ENCODE data around the gene NTSR1. TPM values are rescaled to one million over a fixed set of nuclear protein-coding genes. Genes with fewer than 3 reads are reported as not detected.

NTSR1 gene
- polyA plus RNA-seq, 3 donors = 0.35 to 2.5 (median 0.40) TPM

DNA sequence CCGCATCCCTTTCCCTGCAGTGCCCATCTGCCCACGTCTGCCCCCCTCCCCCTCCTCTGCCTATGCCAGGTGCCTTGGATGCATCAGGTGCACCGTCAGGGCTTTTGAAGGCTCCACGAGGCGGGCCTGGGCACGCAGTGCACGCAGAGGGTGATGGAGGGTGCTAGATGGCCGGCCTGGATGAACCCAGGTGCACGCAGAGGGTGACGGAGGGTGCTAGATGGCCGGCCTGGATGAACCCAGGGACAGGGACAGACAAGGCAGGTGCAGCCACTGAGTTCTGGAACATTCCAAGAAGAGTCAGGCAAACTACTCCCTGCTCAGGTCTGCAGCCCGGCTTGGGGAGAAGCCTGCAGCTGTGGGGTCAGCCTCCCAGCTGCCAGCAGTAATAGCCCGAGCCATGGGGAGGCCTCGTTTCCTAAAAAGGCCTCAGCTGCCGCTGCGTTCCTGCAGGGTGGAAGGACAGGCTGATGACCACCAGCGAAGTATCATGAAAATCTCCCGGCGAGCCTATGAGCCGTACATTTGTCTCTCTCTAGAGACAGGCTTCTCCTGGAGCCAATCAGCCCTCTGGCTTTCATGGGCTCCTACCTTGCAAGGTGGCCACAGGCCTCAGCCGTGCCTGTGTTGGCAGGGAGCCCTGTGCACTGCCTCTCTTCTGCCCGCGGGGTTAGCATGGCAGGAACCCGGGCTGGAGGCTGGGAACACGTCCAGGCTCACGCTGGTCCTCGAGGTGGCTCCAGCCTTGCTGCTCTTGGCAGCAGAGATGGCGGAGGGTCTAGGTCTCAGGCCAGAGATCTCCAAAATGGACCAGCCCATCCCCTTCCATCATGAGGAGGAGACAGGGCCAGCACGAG is 29.6 kb downstream of the NTSR1 start:
- Histone ChIP-seq H3K27me3 (ENCODE audit: control insufficient read depth in 2 of 2, insufficient read depth in 2 of 2, low read length in 2 of 2) (no peaks in the 10 kb centered on the region), H4K20me1 (ENCODE audit: insufficient read depth, low read length) (no peaks in the 10 kb centered on the region), H3K9ac (ENCODE audit: insufficient read depth, low read length, poor library complexity, severe bottlenecking) (no peak overlapping the region), H3K4me1 (ENCODE audit: control insufficient read depth in 1 of 2, insufficient read depth in 2 of 2, low read length in 2 of 2) (peaks cover 64 to 88% of the 10 kb centered on the region in 2 donors), H3K4me3 (replicated peaks in 1 of 3; ENCODE audit: low read depth in 2 of 3, low read length in 3 of 3) (no peak overlapping the region), H3K27ac (ENCODE audit: low read depth in 1 of 2, low read length in 2 of 2) (peak overlapping the region in 1 of 2 donors; percentile 99), H3K4me2 (replicated peaks; ENCODE audit: extremely low read depth, low read length, poor library complexity, severe bottlenecking) (no peak overlapping the region), H3K9me3 (replicated peaks in 1 of 2; ENCODE audit: control insufficient read depth in 1 of 2, insufficient read depth in 1 of 2, low read length in 2 of 2) (no peaks in the 10 kb centered on the region), H2AFZ (ENCODE audit: insufficient read depth, low read depth, low read length, poor library complexity, severe bottlenecking) (no peak overlapping the region), H3K36me3 (replicated peaks in 1 of 2; ENCODE audit: control insufficient read depth in 1 of 2, insufficient read depth in 2 of 2, low read length in 2 of 2) (no peaks in the 10 kb centered on the region), H3K79me2 (ENCODE audit: insufficient read depth, low read length) (peaks cover 5% of the 10 kb centered on the region)
- no peaks in the 10 kb centered on the region for H3K9me3 Mint-ChIP-seq
- no peak for DNase-seq
- H3K4me3 Mint-ChIP-seq = no peak overlapping the region
- TF ChIP-seq, protein P1, sequence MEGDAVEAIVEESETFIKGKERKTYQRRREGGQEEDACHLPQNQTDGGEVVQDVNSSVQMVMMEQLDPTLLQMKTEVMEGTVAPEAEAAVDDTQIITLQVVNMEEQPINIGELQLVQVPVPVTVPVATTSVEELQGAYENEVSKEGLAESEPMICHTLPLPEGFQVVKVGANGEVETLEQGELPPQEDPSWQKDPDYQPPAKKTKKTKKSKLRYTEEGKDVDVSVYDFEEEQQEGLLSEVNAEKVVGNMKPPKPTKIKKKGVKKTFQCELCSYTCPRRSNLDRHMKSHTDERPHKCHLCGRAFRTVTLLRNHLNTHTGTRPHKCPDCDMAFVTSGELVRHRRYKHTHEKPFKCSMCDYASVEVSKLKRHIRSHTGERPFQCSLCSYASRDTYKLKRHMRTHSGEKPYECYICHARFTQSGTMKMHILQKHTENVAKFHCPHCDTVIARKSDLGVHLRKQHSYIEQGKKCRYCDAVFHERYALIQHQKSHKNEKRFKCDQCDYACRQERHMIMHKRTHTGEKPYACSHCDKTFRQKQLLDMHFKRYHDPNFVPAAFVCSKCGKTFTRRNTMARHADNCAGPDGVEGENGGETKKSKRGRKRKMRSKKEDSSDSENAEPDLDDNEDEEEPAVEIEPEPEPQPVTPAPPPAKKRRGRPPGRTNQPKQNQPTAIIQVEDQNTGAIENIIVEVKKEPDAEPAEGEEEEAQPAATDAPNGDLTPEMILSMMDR (IDR thresholded peaks at IDR 0.05) = no peak
- peaks cover 8 to 12% of the 10 kb centered on the region in 2 donors for H3K36me3 Mint-ChIP-seq
- peak overlapping the region in 4 of 7 donors; percentile 5 to 96 (median 56) for H3K27ac Mint-ChIP-seq
- intact Hi-C loops (cut with micrococcal nuclease) = no loop called here
- H3K4me1 Mint-ChIP-seq = peaks cover 78% of the 10 kb centered on the region
- H3K27me3 Mint-ChIP-seq (ENCODE audit: low read depth in 3 of 3) = peaks cover 0 to 9% (median 0%) of the 10 kb centered on the region in 3 donors
- WGBS (ENCODE audit: insufficient coverage) = 92% methylated on average over 26 of the region's 29 CpGs

DNA sequence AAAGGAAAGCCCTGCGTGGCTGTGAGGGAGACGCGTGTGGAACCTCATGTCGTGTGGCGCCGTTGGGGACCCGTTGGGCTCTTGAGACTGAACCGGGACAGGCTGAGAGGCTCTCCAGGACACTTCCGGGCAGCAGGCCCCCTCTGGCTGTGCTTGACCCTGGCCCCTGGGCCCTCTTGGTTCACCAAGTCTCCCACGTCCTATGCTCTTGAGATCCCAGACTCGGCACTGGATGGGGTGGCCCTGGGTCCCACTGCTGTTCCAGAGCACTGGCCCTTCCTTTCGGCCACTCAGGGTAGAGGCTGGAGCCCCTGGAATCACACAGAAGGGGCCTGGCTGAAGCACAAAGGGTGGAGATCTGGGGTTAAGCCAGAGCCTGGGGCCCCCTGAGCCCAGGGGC is 30.4 kb downstream of the NTSR1 start:
- WGBS (ENCODE audit: insufficient coverage) = 95% methylated on average over 12 of the region's 12 CpGs
- Histone ChIP-seq H3K4me3 (replicated peaks in 1 of 3; ENCODE audit: low read depth in 2 of 3, low read length in 3 of 3) (peak overlapping the region in 1 of 3 experiments; percentile 72), H4K20me1 (ENCODE audit: insufficient read depth, low read length) (no peaks in the 10 kb centered on the region), H3K9me3 (replicated peaks in 1 of 2; ENCODE audit: control insufficient read depth in 1 of 2, insufficient read depth in 1 of 2, low read length in 2 of 2) (no peaks in the 10 kb centered on the region), H3K4me2 (replicated peaks; ENCODE audit: extremely low read depth, low read length, poor library complexity, severe bottlenecking) (peak overlapping the region; percentile 76), H3K27me3 (ENCODE audit: control insufficient read depth in 2 of 2, insufficient read depth in 2 of 2, low read length in 2 of 2) (no peaks in the 10 kb centered on the region), H2AFZ (ENCODE audit: insufficient read depth, low read depth, low read length, poor library complexity, severe bottlenecking) (no peak overlapping the region), H3K4me1 (ENCODE audit: control insufficient read depth in 1 of 2, insufficient read depth in 2 of 2, low read length in 2 of 2) (peaks cover 56 to 80% of the 10 kb centered on the region in 2 donors), H3K9ac (ENCODE audit: insufficient read depth, low read length, poor library complexity, severe bottlenecking) (peak overlapping the region; percentile 87), H3K27ac (ENCODE audit: low read depth in 1 of 2, low read length in 2 of 2) (peak overlapping the region; percentile 93 to 99), H3K36me3 (replicated peaks in 1 of 2; ENCODE audit: control insufficient read depth in 1 of 2, insufficient read depth in 2 of 2, low read length in 2 of 2) (no peaks in the 10 kb centered on the region), H3K79me2 (ENCODE audit: insufficient read depth, low read length) (peaks cover 4% of the 10 kb centered on the region)
- Mint-ChIP-seq H3K9me3 (no peaks in the 10 kb centered on the region), H3K4me1 (peaks cover 69% of the 10 kb centered on the region), H3K36me3 (peaks cover 8 to 12% of the 10 kb centered on the region in 2 donors), H3K4me3 (peak overlapping the region in 1 of 2 donors; percentile 77), H3K27me3 (ENCODE audit: low read depth in 3 of 3) (peaks cover 0 to 9% (median 0%) of the 10 kb centered on the region in 3 donors), H3K27ac (peak overlapping the region; percentile 94 to 99 (median 97))
- DNase-seq = no peak
- TF ChIP-seq, protein P1 (IDR thresholded peaks at IDR 0.05) = no peak
- intact Hi-C loops (cut with micrococcal nuclease) = no loop called here
